Testis (tissue), 3 donors: ENCODE data around the gene SAFB2. TPM values are rescaled to one million over a fixed set of nuclear protein-coding genes. Genes with fewer than 3 reads are reported as not detected.

Source experiments
- DNase-seq: peaks from one replicate; pipeline ENCODE4 v3.0.0-alpha.2; 2019
- H3K27ac ChIP-seq, 2 donors: fragments of 200-600 bp; sonication (generic); one replicate each; pipeline ENCODE4 v1.5.1; 2019
- H3K27me3 ChIP-seq: fragments of 200-600 bp; sonication (generic); one replicate; pipeline ENCODE4 v1.5.1; 2019
- H3K36me3 ChIP-seq: fragments of 200-600 bp; sonication (generic); one replicate; pipeline ENCODE4 v1.5.1; 2017; ENCODE audit warnings: low read depth; ENCODE audit errors: missing control alignments
- H3K4me1 ChIP-seq: fragments of 200-600 bp; sonication (generic); one replicate; pipeline ENCODE4 v1.5.1; 2019
- H3K4me3 ChIP-seq, 2 donors: fragments of 200-600 bp; sonication (generic); one replicate each; pipeline ENCODE4 v1.5.1; 2017 to 2019
- H3K9me3 ChIP-seq: fragments of 200-600 bp; sonication (generic); one replicate; pipeline ENCODE4 v1.5.1; 2017
- CTCF ChIP-seq, 3 experiments: fragments of 450-650 bp in 2 of 3; fragments of 200-600 bp in 1 of 3; sonication (generic) in 1 of 3; IDR thresholded peaks; one replicate each; pipeline ENCODE4 v1.5.1; 2016 to 2019; ENCODE audit warnings: antibody characterized with exemption in 3 of 3, mild to moderate bottlenecking in 2 of 3, moderate library complexity in 1 of 3
- POLR2A ChIP-seq: fragments of 450-650 bp; IDR thresholded peaks from one replicate; pipeline ENCODE4 v1.6.1; 2017; ENCODE audit warnings: antibody characterized with exemption, mild to moderate bottlenecking, moderate library complexity
- WGBS, 2 donors: methylation state at CpG; one replicate each; pipeline ENCODE4 v1.1.5; 2018; 5-methylcytosine and 5-hydroxymethylcytosine counted together
- intact Hi-C: fragments of 100-400 bp; cut with DNase I; formaldehyde crosslinking; loops from one replicate; pipeline ENCODE4 v1.15.1; 2023; ENCODE audit warnings: low total_unique reads
- polyA plus RNA-seq: library from polyadenylated mRNA; stranded (reverse); fragments of 350-450 nt; fragmentation: Illumina TruSeq; extraction: RNeasy Lipid Tissue Mini Kit (QIAGEN cat#74804); gene quantifications from one replicate; pipeline ENCODE4 v1.2.3, GENCODE V29; 2014; ENCODE audit warnings: low read depth, low replicate concordance; ENCODE audit not compliant: insufficient read depth
- total RNA-seq, 2 donors: library from RNA; depleted of rRNA; stranded (reverse); fragments of >200 nt; gene quantifications; one replicate each; pipeline ENCODE4 v1.2.3, GENCODE V29; 2016

Gene SAFB2
- total and polyA plus RNA-seq, 3 donors from 2014 or later, result 84.1 to 209 (median 173) TPM

GRCh38 chr19:5666921-5667610, 44.5 kb upstream of the SAFB2 start:
- Histone ChIP-seq H3K27ac (no peak overlapping the region), H3K36me3 (no peaks in the 10 kb centered on the region), H3K9me3 (no peaks in the 10 kb centered on the region), H3K27me3 (no peaks in the 10 kb centered on the region), H3K4me1 (no peaks in the 10 kb centered on the region), H3K4me3 (no peak overlapping the region)
- TF ChIP-seq POLR2A (no peak), CTCF (IDR thresholded peaks at IDR 0.05) (no peak)
- WGBS, 2 donors, result 88 to 92% methylated on average over 20 to 26 of the region's 26 CpGs
- no peak for DNase-seq
- intact Hi-C loops, result no loop called here

DNA sequence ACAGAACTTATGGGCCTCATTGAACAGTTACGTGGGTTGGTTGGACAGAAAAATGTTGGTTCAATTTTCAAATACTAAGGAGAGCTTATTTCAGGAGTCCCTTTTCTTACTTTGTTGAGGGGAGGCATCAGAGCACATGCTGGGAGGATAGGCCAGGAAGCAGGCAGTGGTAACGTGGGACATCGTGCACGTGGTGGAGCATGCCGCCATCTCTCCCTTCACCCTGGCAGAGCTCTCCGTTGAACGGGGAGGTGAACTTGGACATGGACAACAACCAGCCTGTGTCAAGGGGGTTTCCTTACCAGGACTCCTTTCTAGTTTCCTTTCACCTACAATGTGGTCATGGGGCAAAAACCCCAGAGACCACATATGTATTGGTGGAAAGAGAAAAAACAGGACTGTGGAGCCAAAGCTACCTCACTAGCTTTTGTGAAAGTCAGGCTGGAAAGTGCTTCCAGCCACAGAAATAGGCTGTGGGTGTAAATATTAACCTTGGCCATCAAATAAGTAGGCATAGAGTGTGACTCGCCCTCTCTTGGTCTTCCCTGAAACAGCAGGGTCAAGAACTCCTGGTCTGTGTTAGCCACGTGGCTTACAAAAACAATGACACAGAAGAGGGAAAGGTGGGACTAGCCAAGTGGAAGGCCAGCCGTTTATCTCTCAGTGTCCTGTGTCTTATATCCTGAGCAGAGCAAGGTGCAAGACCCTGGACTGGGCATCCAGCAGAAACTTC, 43.4 kb upstream of the SAFB2 start:
- 69 to 74% methylated on average over 10 of the region's 10 CpGs for WGBS, 2 donors
- no peak for DNase-seq
- H3K9me3 ChIP-seq, result no peaks in the 10 kb centered on the region
- no peaks in the 10 kb centered on the region for H3K36me3 ChIP-seq
- TF ChIP-seq POLR2A (no peak), CTCF (IDR thresholded peaks at IDR 0.05) (no peak)
- no peaks in the 10 kb centered on the region for H3K4me1 ChIP-seq
- no peak overlapping the region for H3K4me3 ChIP-seq
- intact Hi-C loops, result no loop called here
- no peaks in the 10 kb centered on the region for H3K27me3 ChIP-seq
- H3K27ac ChIP-seq, result no peak overlapping the region

GRCh38 chr19:5664515-5664914, 41.9 kb upstream of the SAFB2 start:
- 86 to 89% methylated on average over 1 to 2 of the region's 2 CpGs for WGBS, 2 donors
- no peaks in the 10 kb centered on the region for H3K4me1 ChIP-seq
- no peaks in the 10 kb centered on the region for H3K9me3 ChIP-seq
- intact Hi-C loops, result no loop called here
- no peak for TF ChIP-seq POLR2A
- H3K27ac ChIP-seq, result no peak overlapping the region
- no peak overlapping the region for H3K4me3 ChIP-seq
- no peak for DNase-seq
- no peaks in the 10 kb centered on the region for H3K36me3 ChIP-seq
- no peaks in the 10 kb centered on the region for H3K27me3 ChIP-seq

DNA sequence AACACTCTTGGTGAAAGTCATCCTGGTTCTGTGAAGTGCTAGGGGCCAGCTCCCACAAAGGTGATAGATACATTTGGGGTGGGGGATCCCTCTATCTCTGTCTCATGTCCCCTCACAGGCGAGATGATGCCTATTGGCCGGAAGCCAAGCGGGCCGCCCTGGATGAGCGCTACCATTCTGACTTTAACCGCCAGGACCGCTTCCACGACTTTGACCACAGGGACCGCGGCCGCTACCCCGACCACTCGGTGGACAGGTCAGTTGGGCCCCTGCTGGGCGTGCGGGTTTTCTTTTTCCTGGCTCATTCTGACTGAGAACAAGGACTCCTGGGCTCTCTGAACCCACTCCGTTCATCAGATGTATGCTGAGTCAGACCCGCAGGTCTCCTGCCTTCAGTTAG, 41.3 kb upstream of the SAFB2 start:
- WGBS, 2 donors, result 86 to 94% methylated on average over 15 to 17 of the region's 17 CpGs
- TF ChIP-seq CTCF (IDR thresholded peaks at IDR 0.05) (no peak), POLR2A (no peak)
- Histone ChIP-seq H3K9me3 (no peaks in the 10 kb centered on the region), H3K27ac (no peak overlapping the region), H3K36me3 (no peaks in the 10 kb centered on the region), H3K27me3 (no peaks in the 10 kb centered on the region), H3K4me3 (no peak overlapping the region), H3K4me1 (no peaks in the 10 kb centered on the region)
- intact Hi-C loops, result no loop called here
- no peak for DNase-seq

- DNase-seq, result no peak
- no peak overlapping the region for H3K27ac ChIP-seq
- H3K36me3 ChIP-seq, result no peaks in the 10 kb centered on the region
- no peak for TF ChIP-seq CTCF (IDR thresholded peaks at IDR 0.05)
- no peak for TF ChIP-seq POLR2A
- H3K9me3 ChIP-seq, result no peaks in the 10 kb centered on the region
- H3K4me3 ChIP-seq, result no peak overlapping the region
- no peaks in the 10 kb centered on the region for H3K27me3 ChIP-seq
- 83 to 85% methylated on average over 42 of the region's 42 CpGs for WGBS, 2 donors
- intact Hi-C loops, result no loop called here
- H3K4me1 ChIP-seq, result no peaks in the 10 kb centered on the region
These were observed 38.9 kb upstream of the SAFB2 start for GRCh38 chr19:5661483-5661882.
